K562 (cell line): ENCODE results near the gene DNAJB4. TPM values are rescaled to one million over a fixed set of nuclear protein-coding genes. Genes with fewer than 3 reads are reported as not detected.

ENCODE experiments used
- ATAC-seq: fragments of 200-7000 bp; cut with Tn5 transposase; 3 replicates; pipeline ENCODE4 v1.9.1; 2020; ENCODE audit warnings: moderate library complexity
- BruUV-seq: library from RNA; stranded (reverse); fragments of 400-500 nt; replicated peaks from 2 replicates; lab custom pipeline; 2021; lab: Mats Ljungman, UMichigan
- CTCF ChIA-PET: fragments of 300-600 bp; formaldehyde crosslinking; extraction: SDS; loops from one replicate; lab custom pipeline; 2021; ENCODE audit warnings: low intra/inter-chr PET ratio; lab: Yijun Ruan, JAX
- POLR2A ChIA-PET: fragments of 300-600, 350-650 bp; sonication (Branson Sonifier 250); formaldehyde crosslinking; extraction: SDS; loops from one replicate; lab custom pipeline; 2021; ENCODE audit warnings: antibody characterized with exemption, inconsistent platforms; lab: Yijun Ruan, JAX
- DNase-seq, 4 experiments: peaks; one replicate each; pipeline versions ENCODE4 v3.0.0 to v3.0.0-alpha.2; 2011 to 2018; ENCODE audit warnings: low spot score in 3 of 4, mixed read lengths in 3 of 4; ENCODE audit errors: extremely low read depth in 1 of 4
- FAIRE-seq: peaks from 2 replicates; lab custom pipeline; 2011; peaks lifted over from hg19 to GRCh38; lab: Jason Lieb, UNC
- H2AFZ ChIP-seq: 2 replicates; pipeline ENCODE4 v1.6.0; 2011; ENCODE audit warnings: low read depth, low read length, control low read depth, inconsistent platforms
- H3K27ac ChIP-seq: fragments of 200-600 bp; 3 replicates; pipeline ENCODE4 v1.8.0; 2011; ENCODE audit warnings: low read depth, mild to moderate bottlenecking, control low read depth, inconsistent platforms, low read length, moderate library complexity, mixed read lengths; ENCODE audit errors: extremely low read depth
- H3K27me3 ChIP-seq, 2 experiments: fragments of 300-600 bp in 1 of 2; 2 replicates in 1 of 2; 3 replicates in 1 of 2; pipeline versions ENCODE4 v1.6.0 to v1.8.0; 2011; ENCODE audit warnings: inconsistent platforms in 2 of 2, low read length in 2 of 2, mild to moderate bottlenecking in 1 of 2, mixed read lengths in 1 of 2, moderate library complexity in 1 of 2; ENCODE audit not compliant: control insufficient read depth in 2 of 2, insufficient read depth in 2 of 2
- H3K36me3 ChIP-seq: fragments of 300-600 bp; 3 replicates; pipeline ENCODE4 v1.8.0; 2011; ENCODE audit warnings: mild to moderate bottlenecking, low read length, inconsistent platforms; ENCODE audit not compliant: control insufficient read depth, insufficient read depth
- H3K4me1 ChIP-seq, 2 experiments: fragments of 200-600 bp in 1 of 2; replicated peaks in 1 of 2; 2 replicates in 1 of 2; 3 replicates in 1 of 2; pipeline versions ENCODE4 v1.5.1 to v1.8.0; 2011; ENCODE audit warnings: inconsistent platforms in 2 of 2, low read length in 2 of 2, mild to moderate bottlenecking in 1 of 2, mixed read lengths in 1 of 2, moderate library complexity in 1 of 2; ENCODE audit not compliant: control insufficient read depth in 2 of 2, insufficient read depth in 2 of 2
- H3K4me2 ChIP-seq: 2 replicates; pipeline ENCODE4 v1.6.1; 2011; ENCODE audit warnings: low read length, control low read depth, inconsistent platforms, mixed read lengths; ENCODE audit not compliant: insufficient read depth
- H3K4me3 ChIP-seq: fragments of 200-600 bp; sonication (generic), shearing (Covaris generic); 2 replicates; pipeline ENCODE4 v1.5.1; 2016; ENCODE audit warnings: control low read depth, inconsistent platforms
- H3K79me2 ChIP-seq: fragments of 200-600 bp; 3 replicates; pipeline ENCODE4 v1.8.0; 2011; ENCODE audit warnings: low read length, inconsistent platforms; ENCODE audit not compliant: control insufficient read depth, insufficient read depth
- H3K9ac ChIP-seq, 2 experiments: 2 replicates each; pipeline versions ENCODE4 v1.6.0 to v1.6.1; 2011; ENCODE audit warnings: low read depth in 2 of 2, low read length in 2 of 2, control low read depth in 1 of 2, inconsistent platforms in 1 of 2, mild to moderate bottlenecking in 1 of 2, mixed read lengths in 1 of 2; ENCODE audit not compliant: insufficient read depth in 1 of 2
- H3K9me1 ChIP-seq: one replicate; pipeline ENCODE4 v1.6.0; 2011; ENCODE audit warnings: inconsistent platforms, mild to moderate bottlenecking, low read length, moderate library complexity; ENCODE audit not compliant: control insufficient read depth, insufficient read depth
- H3K9me3 ChIP-seq: replicated peaks from 2 replicates; pipeline ENCODE4 v1.5.1; 2011; ENCODE audit warnings: low read depth, low read length, inconsistent platforms; ENCODE audit not compliant: control insufficient read depth, insufficient read depth
- H4K20me1 ChIP-seq: replicated peaks from 2 replicates; pipeline ENCODE4 v1.6.1; 2011; ENCODE audit warnings: low read length, inconsistent platforms, mixed read lengths; ENCODE audit not compliant: control insufficient read depth, insufficient read depth
- DACH1 ChIP-seq: fragments of 450-650 bp; IDR thresholded peaks from 2 replicates; pipeline ENCODE4 v1.6.1; 2018; ENCODE audit not compliant: partially characterized antibody
- FOXM1 ChIP-seq, 2 experiments: fragments of 450-650 bp in 1 of 2; sonication (generic) in 1 of 2; formaldehyde crosslinking in 1 of 2; IDR thresholded peaks; 2 replicates each; pipeline versions ENCODE4 v1.6.1 to v1.9.0; 2017 to 2022; ENCODE audit warnings: low read depth in 2 of 2, mild to moderate bottlenecking in 2 of 2, missing genetic modification reagents in 1 of 2, moderate library complexity in 1 of 2
- HDAC1 ChIP-seq, 2 experiments: fragments of 450-650 bp; IDR thresholded peaks; 2 replicates each; pipeline ENCODE4 v1.6.1; 2016 to 2017; ENCODE audit warnings: inconsistent platforms in 1 of 2, mild to moderate bottlenecking in 1 of 2, moderate library complexity in 1 of 2
- POLR2AphosphoS5 ChIP-seq: IDR thresholded peaks from 2 replicates; pipeline ENCODE4 v1.6.1; 2011; ENCODE audit warnings: mild to moderate bottlenecking, low read depth, low read length, moderate library complexity; ENCODE audit not compliant: control insufficient read depth, insufficient read depth
- SIN3A ChIP-seq, 2 experiments: fragments of 150-350 bp in 1 of 2; IDR thresholded peaks; 2 replicates each; pipeline ENCODE4 v1.6.1; 2011 to 2016; ENCODE audit warnings: borderline replicate concordance in 2 of 2, low read depth in 2 of 2, low read length in 2 of 2, mild to moderate bottlenecking in 2 of 2, moderate library complexity in 2 of 2; ENCODE audit not compliant: control insufficient read depth in 1 of 2
- STAT6 ChIP-seq: sonication (generic); formaldehyde crosslinking; IDR thresholded peaks from 2 replicates; pipeline ENCODE4 v1.8.1; 2023; ENCODE audit warnings: mild to moderate bottlenecking, missing genetic modification reagents
- TRIM25 ChIP-seq: fragments of 450-650 bp; IDR thresholded peaks from 2 replicates; pipeline ENCODE4 v1.7.0; 2016; ENCODE audit warnings: borderline replicate concordance
- ZBTB34 ChIP-seq: fragments of 250-450 bp; sonication (Bioruptor Pico); IDR thresholded peaks from 2 replicates; pipeline ENCODE4 v1.8.0; 2021; ENCODE audit warnings: mild to moderate bottlenecking, moderate library complexity
- ZNF174 ChIP-seq: fragments of 250-450 bp; sonication (Bioruptor Pico); IDR thresholded peaks from 2 replicates; pipeline ENCODE4 v1.4.0; 2020; ENCODE audit warnings: mild to moderate bottlenecking
- ZNF280B ChIP-seq: fragments of 250-450 bp; sonication (Bioruptor Pico); IDR thresholded peaks from 2 replicates; pipeline ENCODE4 v1.5.1; 2021; ENCODE audit warnings: mild to moderate bottlenecking
- ZNF766 ChIP-seq: fragments of 200-800 bp; sonication (Bioruptor generic); conservative IDR thresholded peaks from 2 replicates; pipeline ENCODE4 v1.6.1; 2016; ENCODE audit warnings: missing genetic modification characterization, missing compliant biosample characterization
- ZNF830 ChIP-seq: fragments of 250-450 bp; sonication (Bioruptor Pico); IDR thresholded peaks from 2 replicates; pipeline ENCODE4 v1.5.0; 2021; ENCODE audit warnings: mild to moderate bottlenecking
- WGBS: fragments of 100-300 bp; shearing (Covaris generic); methylation state at CpG from one replicate; pipeline ENCODE4 v1.1.6; 2016; ENCODE audit warnings: low coverage, mixed read lengths; ENCODE audit not compliant: insufficient coverage; ENCODE audit errors: missing lambda C conversion rate; 5-methylcytosine and 5-hydroxymethylcytosine counted together
- in situ Hi-C: fragments of 300-500 bp; cut with MboI; formaldehyde crosslinking; loops from 4 replicates; pipeline ENCODE4 v1.15.0; 2018; ENCODE audit warnings: inconsistent platforms, mixed read lengths
- intact Hi-C: fragments of 100-400 bp; cut with micrococcal nuclease; formaldehyde crosslinking; loops from 2 replicates; pipeline ENCODE4 v1.14.2; 2022
- polyA plus RNA-seq, 8 experiments: library from polyadenylated mRNA; depleted of rRNA in 4 of 8; stranded (reverse) in 5 of 8; unstranded in 3 of 8; fragments of >200 nt; fragmentation: Nextera tagmentation in 2 of 8; fragmentation: Illumina TruSeq in 1 of 8; extraction: Ambion mirVana in 2 of 8; extraction: Trizol in 1 of 8; gene quantifications; 2 replicates each; pipeline versions ENCODE4 v1.2.1 to v1.2.3, GENCODE V29; 2011 to 2014; ENCODE audit warnings: inconsistent platforms in 1 of 8, missing spikeins in 1 of 8
- total RNA-seq, 7 experiments: library from RNA; depleted of rRNA in 6 of 7; stranded (reverse); fragments of >200 nt in 6 of 7; fragmentation: Illumina TruSeq in 2 of 7; extraction: Trizol in 2 of 7; gene quantifications; 2 replicates each; pipeline versions ENCODE4 v1.2.1 to v1.2.3, GENCODE V29; 2011 to 2021; ENCODE audit warnings: low replicate concordance in 1 of 7

Gene DNAJB4
- total and polyA plus RNA-seq, 9 of the 15 experiments (the other 6 are each of a cell fraction or from before 2014, with no cell fraction given) = 8.5 to 27.7 (median 19.8) TPM

- Histone ChIP-seq H3K9me3 (no peaks in the 10 kb centered on the region), H3K27ac (peak overlapping the region; percentile 96), H3K4me1 (0 out of 5 replicates have a peak, but pooled peaks cover 0 to 9% of the 10 kb centered on the region in 2 experiments), H3K4me2 (peak overlapping the region; percentile 91), H4K20me1 (peaks cover 22% of the 10 kb centered on the region), H3K27me3 (no peaks in the 10 kb centered on the region), H3K9me1 (no peaks in the 10 kb centered on the region), H3K36me3 (peaks cover 60% of the 10 kb centered on the region), H3K9ac (peak overlapping the region; percentile 95 to 100), H3K4me3 (peak overlapping the region; percentile 67), H2AFZ (no peak overlapping the region), H3K79me2 (peaks cover 100% of the 10 kb centered on the region)
- FAIRE-seq = no peak
- 1% methylated on average over 5 of the region's 5 CpGs for whole genome bisulfite sequencing
- intact Hi-C loops (loop anchor here (1.0 to 10.0 kb wide), 3 partner anchors 77 to 296 kb away; partner anchors contain the start of gene ZZZ3), in situ Hi-C loops (loop anchor here (5.0 kb wide), 1 partner anchor 134 kb away; no protein-coding TSS in a partner anchor)
- no peak for DNase-seq
- no TSS peak for BruUV-seq
- POLR2A ChIA-PET = interaction anchor here (0.7 to 7.9 kb wide), 14 partner anchors 10 to 136 kb away, joined by 3 to 199 read pairs (median 8); partner anchors contain the start of gene DNAJB4
- CTCF ChIA-PET = interaction anchor here (4.2 kb wide), 1 partner anchor 136 kb away, joined by 31 read pairs; no protein-coding TSS in a partner anchor
- ATAC-seq = no peak
- TF ChIP-seq FOXM1 (IDR thresholded peaks at IDR 0.05; ENCODE audit: low read depth) (peak; percentile 33; the same call in 1 of the 2 replicates), FOXM1 (CRISPR knock-in tag; IDR thresholded peaks at IDR 0.05; ENCODE audit: low read depth) (no peak), TRIM25 (no peak), ZNF280B (CRISPR knock-in tag) (no peak), ZBTB34 (CRISPR knock-in tag) (no peak), ZNF766 (CRISPR knock-in tag) (0 out of 2 replicates have a peak, but pooled peaks have one; percentile 24), ZNF830 (CRISPR knock-in tag) (no peak), STAT6 (CRISPR knock-in tag) (0 out of 2 replicates have a peak, but pooled peaks have one; percentile 29), ZNF174 (CRISPR knock-in tag) (no peak), SIN3A (IDR thresholded peaks at IDR 0.05; ENCODE audit: borderline replicate concordance in 2 of 2, control insufficient read depth in 1 of 2, low read depth in 2 of 2, low read length in 2 of 2) (peak in 1 of 2 experiments; percentile 33; a peak in 1 of 4 replicates), POLR2AphosphoS5 (no peak), DACH1 (no peak), HDAC1 (IDR thresholded peaks at IDR 0.05) (no peak)
These were observed 26.8 kb upstream of the DNAJB4 start for GRCh38 chr1:77977989-77978292.
